Raji (cell line): ENCODE results near the gene OLIG1.

Experiments
- POLR2A ChIP-seq: IDR thresholded peaks from 2 replicates; pipeline ENCODE4 v1.6.1; 2011; ENCODE audit warnings: low read depth, low read length, control low read depth; ENCODE audit not compliant: insufficient read depth

OLIG1 gene

DNA sequence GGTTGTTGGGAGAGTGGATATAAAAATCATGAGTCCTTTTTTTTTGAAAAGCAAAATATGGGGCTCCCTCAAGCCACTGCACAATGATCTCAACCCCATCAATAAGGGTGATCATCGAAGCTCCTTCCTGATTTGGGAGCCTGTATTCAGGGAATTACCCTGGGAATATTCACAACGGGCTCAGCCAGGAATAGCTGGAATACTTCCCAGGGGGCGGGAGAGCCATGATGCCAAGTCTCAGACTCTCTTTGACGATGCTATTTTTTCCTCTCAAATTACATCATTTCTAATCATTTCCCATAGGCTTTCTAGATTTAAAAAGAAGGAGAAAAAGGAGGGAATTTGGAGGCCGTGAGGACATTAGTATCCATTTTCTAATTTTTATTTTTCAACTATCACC is 18.4 kb downstream of the OLIG1 start:
- TF ChIP-seq POLR2A: no peak

DNA sequence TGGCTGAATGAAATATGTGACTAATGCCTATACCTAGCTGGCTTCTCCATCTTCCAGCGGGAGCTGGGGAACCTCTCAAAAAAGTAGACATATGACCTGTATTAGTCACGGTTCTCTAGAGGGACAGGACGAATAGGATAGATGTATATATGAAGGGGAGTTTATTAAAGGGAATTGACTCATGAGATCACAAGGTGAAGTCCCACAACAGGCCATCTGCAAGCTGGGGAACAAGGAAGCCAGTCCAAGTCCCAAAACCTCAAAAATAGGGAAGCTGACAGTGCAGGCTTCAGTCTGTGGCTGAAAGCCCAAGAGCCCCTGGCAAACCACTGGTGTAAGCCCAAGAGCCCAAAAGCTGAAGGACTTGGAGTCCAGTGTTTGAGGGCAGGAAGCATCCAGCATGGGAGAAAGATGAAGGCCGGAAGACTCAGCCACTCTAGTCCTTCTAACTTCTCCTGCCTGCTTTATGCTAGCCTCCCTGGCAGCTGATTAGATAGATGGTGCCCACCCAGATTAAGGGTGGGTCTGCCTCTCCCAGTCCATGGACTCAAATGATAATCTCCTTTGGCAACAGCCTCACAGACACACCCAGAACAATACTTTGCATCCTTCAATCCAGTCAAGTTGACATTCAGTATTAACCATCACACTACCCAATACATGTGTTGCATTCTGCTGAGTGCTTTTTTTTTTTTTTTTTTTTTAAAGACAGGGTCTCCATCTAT is 19.6 kb downstream of the OLIG1 start:
- TF ChIP-seq POLR2A: no peak

GRCh38 chr21:33096426-33096825 is 26.5 kb downstream of the OLIG1 start:
- TF ChIP-seq POLR2A: no peak

GRCh38 chr21:33099131-33099530 is 29.2 kb downstream of the OLIG1 start:
- TF ChIP-seq POLR2A: no peak

DNA sequence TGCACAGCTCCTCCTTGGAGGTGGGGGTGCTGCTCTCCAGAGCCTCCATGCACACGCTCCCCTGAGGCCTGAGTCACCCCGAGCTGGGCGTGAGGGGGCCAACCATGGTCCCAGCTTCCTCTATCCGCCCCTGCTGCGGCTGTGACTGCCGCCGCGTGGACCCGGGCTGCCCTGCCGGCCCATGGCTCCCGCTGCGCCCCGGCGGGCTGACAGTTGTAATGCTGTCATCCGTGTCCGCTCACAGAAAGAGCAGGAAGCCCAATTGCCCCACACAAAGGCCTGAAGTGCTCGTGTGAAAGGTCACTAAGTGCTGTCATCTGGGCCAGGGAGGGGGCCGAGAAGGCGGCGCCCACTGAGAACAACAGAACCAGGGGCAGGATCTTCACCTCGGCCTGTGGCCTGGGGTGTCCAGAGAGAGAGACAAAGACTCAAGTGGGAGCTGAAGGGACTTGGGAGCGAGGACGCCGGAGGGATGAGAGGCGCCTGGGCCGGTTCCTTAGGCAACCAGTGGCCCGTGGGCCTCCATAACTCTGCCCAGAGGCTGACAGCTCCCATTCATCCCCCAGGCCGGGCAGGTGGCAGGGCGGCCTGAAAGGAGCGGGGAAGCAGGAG is 31.5 kb downstream of the OLIG1 start:
- TF ChIP-seq POLR2A: no peak

DNA sequence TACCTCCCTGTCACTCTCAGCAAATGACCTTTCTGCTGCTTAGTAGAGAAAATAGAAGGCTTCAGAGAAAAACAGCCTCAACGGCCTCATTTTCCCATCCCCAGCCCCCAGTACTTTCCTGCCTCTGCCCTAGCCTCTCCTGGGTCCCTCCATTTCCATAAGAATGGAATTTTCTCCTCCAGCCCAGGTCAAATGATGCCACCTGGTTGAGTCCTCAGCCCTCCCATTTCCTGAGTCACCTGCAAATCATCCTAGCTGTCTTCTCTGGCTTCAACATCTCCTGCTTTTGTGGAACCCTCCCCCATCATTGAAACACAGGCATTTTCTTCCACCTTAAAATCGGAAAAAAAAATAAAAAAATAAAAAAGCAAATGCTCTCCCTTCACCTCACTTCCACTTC is 35.1 kb downstream of the OLIG1 start:
- no peak for TF ChIP-seq POLR2A

- TF ChIP-seq POLR2A: no peak
Observed at GRCh38 chr21:33108228-33108627, 38.3 kb downstream of the OLIG1 start.

DNA sequence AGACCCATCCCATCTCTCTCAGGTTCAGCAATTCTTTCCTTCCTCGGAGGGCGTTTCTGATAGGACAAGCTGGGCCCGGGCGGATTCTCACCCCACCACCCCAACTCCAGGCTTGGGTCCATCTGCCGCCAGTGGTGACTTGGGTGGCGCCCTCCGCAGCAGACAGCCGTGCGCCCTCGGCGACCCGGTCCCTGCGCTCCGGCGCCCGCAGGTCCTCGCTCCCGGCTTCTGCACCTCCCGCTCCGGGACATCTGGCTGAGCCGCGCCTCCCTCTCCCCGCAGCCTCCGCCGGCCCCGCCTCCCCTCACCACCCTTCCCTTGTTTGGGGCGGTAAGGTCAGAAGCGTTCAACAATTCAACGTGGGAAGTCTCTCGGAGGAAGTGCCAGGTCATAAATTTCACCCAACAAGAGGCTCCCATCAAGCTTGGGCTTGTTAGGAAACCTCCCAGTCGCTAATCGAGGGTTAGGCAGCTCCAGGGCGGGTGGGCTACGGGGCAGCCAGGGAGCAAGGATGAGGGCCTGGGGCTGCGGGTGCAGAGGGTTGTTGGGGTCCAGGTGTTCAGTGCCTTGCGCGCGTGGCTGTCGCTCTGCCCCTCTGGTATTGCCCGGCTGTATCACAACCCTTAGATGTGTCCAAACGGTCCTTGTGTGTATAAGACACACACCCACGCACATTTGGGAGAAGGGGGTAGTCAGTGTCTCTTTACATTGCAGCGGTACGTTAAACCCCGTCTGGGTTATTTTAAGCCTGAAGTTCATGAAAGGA is 39.8 kb downstream of the OLIG1 start:
- TF ChIP-seq POLR2A: no peak

DNA sequence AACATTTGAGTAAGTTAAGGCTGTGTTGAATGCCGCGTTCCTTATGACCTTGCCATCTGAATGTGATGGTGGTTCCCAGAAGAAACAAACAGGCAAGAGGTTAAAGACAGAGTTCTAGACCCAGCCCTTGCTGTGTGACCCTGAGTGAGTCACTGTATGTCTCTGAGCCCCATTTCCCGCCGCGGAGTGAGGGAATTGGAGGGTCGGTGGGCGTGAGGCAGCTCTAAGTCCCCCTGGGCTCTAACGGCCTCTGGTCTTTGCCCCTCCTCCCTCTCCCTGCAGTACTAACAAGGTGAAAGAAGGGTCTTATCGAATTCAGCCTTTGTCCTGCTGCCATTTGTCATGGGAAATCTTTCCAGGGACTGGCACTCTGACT is 40.4 kb downstream of the OLIG1 start:
- no peak for TF ChIP-seq POLR2A

DNA sequence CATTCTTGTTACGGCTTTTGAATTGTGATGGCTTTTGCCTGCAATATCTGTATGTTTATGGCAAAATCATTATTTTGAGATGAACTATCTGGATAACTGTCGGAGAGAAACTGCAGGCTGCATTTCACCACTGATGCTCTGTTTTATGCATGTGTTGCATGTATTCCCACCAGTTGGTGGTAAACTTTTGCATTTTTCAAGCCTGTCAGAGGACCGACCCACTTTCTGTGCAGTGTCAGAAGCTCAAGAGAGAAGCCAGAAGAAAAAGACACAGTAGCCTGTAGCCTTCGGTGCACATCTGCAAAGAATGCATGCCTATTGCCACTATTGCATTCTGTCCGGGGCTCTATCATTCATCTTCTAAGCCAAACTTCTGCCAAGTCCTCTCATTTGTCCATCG is 41.6 kb downstream of the OLIG1 start:
- no peak for TF ChIP-seq POLR2A

DNA sequence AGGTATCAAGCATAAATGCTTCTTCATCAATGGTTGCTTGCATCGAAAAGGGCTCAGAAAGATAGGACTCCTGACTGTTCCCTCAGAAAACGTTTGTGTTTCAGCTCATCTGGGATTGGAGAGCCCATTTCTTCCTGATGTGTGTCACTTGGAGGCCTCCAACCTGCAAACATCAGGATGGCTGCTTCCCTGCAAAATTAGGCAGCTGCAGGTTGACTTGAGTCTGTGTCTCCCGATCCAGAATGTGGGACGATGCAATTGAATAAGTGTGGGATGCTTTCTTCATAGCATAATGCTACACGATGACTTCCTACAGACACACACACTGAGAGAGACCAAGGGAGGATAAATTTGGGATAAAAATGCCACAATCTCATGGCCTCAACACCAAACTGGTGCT is 42.2 kb downstream of the OLIG1 start:
- no peak for TF ChIP-seq POLR2A

DNA sequence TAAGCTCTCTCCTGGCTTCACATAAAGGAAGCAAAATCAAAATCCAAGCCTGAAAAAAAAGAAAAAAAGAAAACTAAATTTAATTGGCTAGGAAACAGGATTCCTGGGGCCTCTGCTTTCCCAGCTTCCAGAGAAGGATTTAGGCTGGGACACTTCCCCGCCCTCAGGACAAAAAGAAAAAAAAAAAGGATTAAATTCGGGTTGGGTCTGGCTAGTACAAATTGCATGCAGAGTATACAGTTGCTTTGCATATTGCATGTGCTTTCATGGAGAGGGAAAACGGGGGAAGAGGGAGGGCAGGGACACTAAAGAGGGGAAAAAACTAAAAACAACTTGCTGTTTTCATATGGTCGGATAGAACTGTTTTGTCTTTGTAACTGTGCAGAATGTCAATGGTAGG is 42.7 kb downstream of the OLIG1 start:
- no peak for TF ChIP-seq POLR2A

DNA sequence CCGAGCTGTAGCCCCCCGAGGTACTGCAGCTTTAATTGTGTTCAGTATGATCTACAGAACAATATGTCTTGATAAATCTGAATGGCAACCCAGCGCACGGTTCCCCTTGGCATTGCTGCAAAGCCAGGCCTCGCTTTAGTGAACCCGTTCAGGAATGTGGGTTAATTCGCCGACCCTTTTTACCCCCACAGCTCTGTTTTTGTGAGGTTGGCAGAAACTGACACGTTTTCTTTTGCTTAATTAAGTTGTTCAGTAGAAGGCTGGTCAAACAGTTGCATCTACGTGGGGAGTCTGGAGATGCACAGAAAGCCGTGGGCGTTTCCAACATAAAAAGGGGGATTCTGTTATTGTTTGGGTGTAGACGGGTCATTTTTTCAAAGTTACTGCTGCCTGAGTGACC is 43.2 kb downstream of the OLIG1 start:
- no peak for TF ChIP-seq POLR2A

DNA sequence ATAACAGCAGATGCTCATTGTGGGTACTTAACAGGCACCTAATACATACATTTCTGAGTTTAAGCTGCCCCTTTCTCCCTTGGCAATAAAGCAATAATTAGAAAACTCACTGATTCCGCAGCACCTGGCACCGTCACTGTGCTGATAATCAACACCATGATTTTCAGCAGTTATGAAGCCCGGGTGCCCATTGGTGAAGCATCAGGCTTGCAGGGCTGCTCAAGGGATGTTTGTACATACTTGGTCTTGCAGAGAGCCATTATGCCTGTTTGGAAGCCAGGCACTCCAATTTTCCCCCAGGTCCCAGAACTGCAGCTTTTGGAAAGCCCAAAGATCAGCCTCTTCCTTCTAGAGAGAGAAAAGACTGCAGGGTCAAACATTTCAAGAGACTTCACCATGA is 44.3 kb downstream of the OLIG1 start:
- no peak for TF ChIP-seq POLR2A

DNA sequence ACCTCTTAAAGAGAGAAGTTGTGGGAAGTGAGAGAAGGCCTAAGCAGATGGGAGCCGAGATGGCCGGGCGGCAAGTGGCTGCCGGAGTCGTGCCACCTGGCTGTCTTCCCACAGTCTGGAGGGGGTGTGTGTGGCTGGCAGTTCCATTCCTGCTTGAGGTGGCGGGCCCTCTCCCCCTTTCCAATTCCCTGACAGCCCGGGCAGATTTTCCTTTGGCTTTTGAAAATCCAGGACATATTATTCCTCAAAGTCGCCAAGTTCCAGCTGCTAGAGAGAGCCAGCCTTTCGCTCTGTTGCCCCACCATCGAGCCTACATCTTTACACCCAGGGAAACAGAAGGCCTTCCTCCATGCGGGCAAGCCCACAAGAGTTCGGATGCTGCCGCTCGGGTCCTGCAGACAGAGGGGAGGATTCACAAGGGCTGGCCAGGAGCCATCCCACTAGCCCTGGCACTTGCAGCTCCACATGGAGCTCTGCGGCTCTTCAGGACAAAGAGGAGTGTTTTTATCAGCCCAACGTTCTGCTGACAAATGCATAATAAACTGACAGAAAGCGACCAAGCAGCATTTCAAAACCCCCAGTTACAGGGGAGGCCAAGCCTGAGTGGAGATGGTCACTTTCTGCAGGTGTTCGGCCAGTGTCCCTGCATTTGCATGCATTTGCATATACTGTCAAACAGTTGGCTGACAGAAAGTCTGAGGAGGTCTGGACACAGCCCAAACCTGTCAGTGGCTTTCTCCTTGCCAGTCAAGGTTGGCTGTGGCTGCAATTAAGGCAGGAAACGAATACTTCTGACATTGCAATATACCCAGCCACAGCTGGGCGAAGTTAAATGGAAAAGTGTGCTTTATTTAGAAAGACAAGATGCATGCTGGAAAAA is 45.9 kb downstream of the OLIG1 start:
- no peak for TF ChIP-seq POLR2A
